H1 (cell line): ENCODE measurements around the gene MTM1. TPM values are rescaled to one million over a fixed set of nuclear protein-coding genes. Genes with fewer than 3 reads are reported as not detected.

Source experiments
- CTCF ChIA-PET: fragments of 300-600 bp; sonication (Branson Sonifier 250); formaldehyde crosslinking; loops from one replicate; lab custom pipeline; 2021; ENCODE audit not compliant: partially characterized antibody; lab: Charles Lee
- POLR2A ChIA-PET: fragments of 300-600 bp; sonication (Branson Sonifier 250); formaldehyde crosslinking; loops from one replicate; lab custom pipeline; 2021; ENCODE audit warnings: inconsistent platforms; ENCODE audit not compliant: partially characterized antibody; lab: Charles Lee
- DNase-seq, 2 experiments: peaks; one replicate each; pipeline versions ENCODE4 v3.0.0 to v3.0.0-alpha.2; 2010 to 2022; ENCODE audit warnings: low spot score in 2 of 2, low read depth in 1 of 2, mixed read lengths in 1 of 2
- FAIRE-seq: peaks from 2 replicates; lab custom pipeline; 2011; peaks lifted over from hg19 to GRCh38; lab: Jason Lieb, UNC
- H2AFZ ChIP-seq: 2 replicates; pipeline ENCODE4 v1.8.1; 2012; ENCODE audit warnings: low read length, inconsistent platforms
- H2AK5ac ChIP-seq: 2 replicates; pipeline ENCODE4 v1.6.1; 2013; ENCODE audit warnings: low read depth, low read length
- H2BK120ac ChIP-seq: replicated peaks from 2 replicates; pipeline ENCODE3; 2013; ENCODE audit warnings: low read depth, low read length, inconsistent platforms
- H2BK12ac ChIP-seq: 2 replicates; pipeline ENCODE4 v1.6.1; 2013; ENCODE audit warnings: low read depth, low read length
- H2BK15ac ChIP-seq: 2 replicates; pipeline ENCODE4 v1.6.1; 2013; ENCODE audit warnings: low read length
- H2BK20ac ChIP-seq: 2 replicates; pipeline ENCODE4 v1.6.1; 2013; ENCODE audit warnings: low read length
- H2BK5ac ChIP-seq: 2 replicates; pipeline ENCODE4 v1.6.1; 2013; ENCODE audit warnings: low read depth, low read length
- H3K14ac ChIP-seq: 2 replicates; pipeline ENCODE4 v1.6.1; 2013; ENCODE audit warnings: inconsistent platforms; ENCODE audit not compliant: insufficient read length
- H3K18ac ChIP-seq: 2 replicates; pipeline ENCODE4 v1.6.1; 2013; ENCODE audit warnings: low read length; ENCODE audit errors: extremely low read depth
- H3K23ac ChIP-seq: 2 replicates; pipeline ENCODE4 v1.6.1; 2013; ENCODE audit warnings: inconsistent platforms; ENCODE audit not compliant: insufficient read length
- H3K23me2 ChIP-seq: 2 replicates; pipeline ENCODE4 v1.6.1; 2013; ENCODE audit warnings: low read depth, low read length
- H3K27ac ChIP-seq: 2 replicates; pipeline ENCODE4 v1.6.1; 2011; ENCODE audit warnings: low read depth, low read length, inconsistent platforms
- H3K27me3 ChIP-seq, 4 experiments: replicated peaks in 1 of 4; 1 replicate in 1 of 4; 2 replicates in 3 of 4; pipeline versions ENCODE4 v1.6.1 to v1.8.1; 2011 to 2013; ENCODE audit warnings: low read length in 3 of 4, mild to moderate bottlenecking in 3 of 4, inconsistent platforms in 2 of 4, mixed read lengths in 2 of 4, moderate library complexity in 1 of 4; ENCODE audit not compliant: control insufficient read depth in 3 of 4, insufficient read depth in 3 of 4; ENCODE audit errors: extremely low read depth in 1 of 4
- H3K36me3 ChIP-seq, 4 experiments: 2 replicates each; pipeline versions ENCODE4 v1.6.1 to v1.8.1; 2011 to 2013; ENCODE audit warnings: mild to moderate bottlenecking in 4 of 4, low read length in 3 of 4, moderate library complexity in 2 of 4, control low read depth in 1 of 4, inconsistent platforms in 1 of 4; ENCODE audit not compliant: insufficient read depth in 4 of 4, control insufficient read depth in 2 of 4
- H3K4ac ChIP-seq: replicated peaks from 2 replicates; pipeline ENCODE3; 2013; ENCODE audit warnings: low read length, low read depth, mixed read lengths, inconsistent platforms; ENCODE audit not compliant: insufficient read length
- H3K4me1 ChIP-seq, 4 experiments: replicated peaks in 1 of 4; 1 replicate in 1 of 4; 2 replicates in 3 of 4; pipeline versions ENCODE4 v1.6.1 to v1.8.1; 2011 to 2013; ENCODE audit warnings: low read length in 3 of 4, inconsistent platforms in 2 of 4, mixed read lengths in 1 of 4; ENCODE audit not compliant: insufficient read depth in 4 of 4, control insufficient read depth in 3 of 4
- H3K4me2 ChIP-seq, 2 experiments: 2 replicates each; pipeline versions ENCODE4 v1.6.1 to v1.8.1; 2011 to 2013; ENCODE audit warnings: low read depth in 2 of 2, low read length in 2 of 2, control low read depth in 1 of 2, inconsistent platforms in 1 of 2, mild to moderate bottlenecking in 1 of 2; ENCODE audit not compliant: insufficient read depth in 1 of 2
- H3K4me3 ChIP-seq, 4 experiments: fragments of 200-600, 300-600 bp in 1 of 4; sonication (generic), shearing (Covaris generic), sonication (Bioruptor Twin) in 1 of 4; 2 replicates each; pipeline versions ENCODE4 v1.5.1 to v1.8.1; 2011 to 2016; ENCODE audit warnings: low read length in 4 of 4, low read depth in 3 of 4, control low read depth in 2 of 4, inconsistent platforms in 2 of 4, mild to moderate bottlenecking in 2 of 4, mixed read lengths in 1 of 4, moderate library complexity in 1 of 4; ENCODE audit not compliant: insufficient read depth in 2 of 4; ENCODE audit errors: extremely low read depth in 1 of 4
- H3K56ac ChIP-seq: replicated peaks from 2 replicates; pipeline ENCODE3; 2013; ENCODE audit warnings: low read depth, mild to moderate bottlenecking, mixed read lengths, low read length, inconsistent platforms; ENCODE audit not compliant: insufficient read length
- H3K79me1 ChIP-seq: 2 replicates; pipeline ENCODE4 v1.6.1; 2013; ENCODE audit warnings: low read depth, low read length, control low read depth
- H3K79me2 ChIP-seq, 2 experiments: 2 replicates each; pipeline versions ENCODE4 v1.6.1 to v1.8.1; 2012 to 2013; ENCODE audit warnings: low read length in 2 of 2, mild to moderate bottlenecking in 2 of 2, inconsistent platforms in 1 of 2; ENCODE audit not compliant: insufficient read depth in 2 of 2, control insufficient read depth in 1 of 2
- H3K9ac ChIP-seq, 4 experiments: replicated peaks in 1 of 4; 1 replicate in 1 of 4; 2 replicates in 3 of 4; pipeline versions ENCODE4 v1.6.1 to v1.8.1; 2011 to 2013; ENCODE audit warnings: low read depth in 3 of 4, low read length in 3 of 4, control low read depth in 2 of 4, mild to moderate bottlenecking in 2 of 4, moderate library complexity in 2 of 4, inconsistent platforms in 1 of 4; ENCODE audit errors: extremely low read depth in 1 of 4
- H3K9me3 ChIP-seq, 2 experiments: 2 replicates each; pipeline versions ENCODE4 v1.6.1 to v1.8.1; 2012 to 2013; ENCODE audit warnings: mild to moderate bottlenecking in 2 of 2, moderate library complexity in 2 of 2, control low read depth in 1 of 2, inconsistent platforms in 1 of 2, low read depth in 1 of 2, low read length in 1 of 2, mixed read lengths in 1 of 2; ENCODE audit not compliant: insufficient read depth in 2 of 2
- H4K20me1 ChIP-seq, 2 experiments: replicated peaks in 1 of 2; 2 replicates each; pipeline versions ENCODE3 to v1.8.1; 2011 to 2013; ENCODE audit warnings: inconsistent platforms in 2 of 2, low read length in 2 of 2, mild to moderate bottlenecking in 1 of 2; ENCODE audit not compliant: insufficient read depth in 2 of 2, control insufficient read depth in 1 of 2
- H4K5ac ChIP-seq: 2 replicates; pipeline ENCODE4 v1.6.1; 2013; ENCODE audit warnings: low read length, low read depth, mixed read lengths, inconsistent platforms; ENCODE audit not compliant: insufficient read length
- H4K8ac ChIP-seq: 2 replicates; pipeline ENCODE4 v1.8.0; 2013; ENCODE audit warnings: mild to moderate bottlenecking, moderate library complexity, low read length, inconsistent platforms; ENCODE audit not compliant: insufficient read depth; ENCODE audit errors: extremely low read depth
- H4K91ac ChIP-seq: replicated peaks from 2 replicates; pipeline ENCODE3; 2013; ENCODE audit warnings: low read length, mixed read lengths, inconsistent platforms; ENCODE audit not compliant: insufficient read length
- CEBPB ChIP-seq: IDR thresholded peaks from 2 replicates; pipeline ENCODE4 v1.6.1; 2012; ENCODE audit warnings: low read depth, low read length
- CREB1 ChIP-seq: IDR thresholded peaks from 2 replicates; pipeline ENCODE4 v1.6.1; 2012; ENCODE audit warnings: inconsistent platforms
- EP300 ChIP-seq, 2 experiments: IDR thresholded peaks; 1 replicate in 1 of 2; 2 replicates in 1 of 2; pipeline ENCODE4 v1.6.1; 2011 to 2012; ENCODE audit warnings: low read depth in 2 of 2, low read length in 2 of 2, mild to moderate bottlenecking in 2 of 2, borderline replicate concordance in 1 of 2, inconsistent platforms in 1 of 2, moderate library complexity in 1 of 2
- FOSL1 ChIP-seq: IDR thresholded peaks from 2 replicates; pipeline ENCODE4 v1.6.1; 2011; ENCODE audit warnings: mild to moderate bottlenecking, low read depth, low read length, moderate library complexity; ENCODE audit not compliant: insufficient read depth
- HDAC2 ChIP-seq, 2 experiments: fragments of 300-600 bp in 1 of 2; sonication (generic) in 1 of 2; IDR thresholded peaks; 2 replicates each; pipeline ENCODE4 v1.6.1; 2011 to 2012; ENCODE audit warnings: low read depth in 2 of 2, low read length in 2 of 2, mild to moderate bottlenecking in 2 of 2, moderate library complexity in 2 of 2, borderline replicate concordance in 1 of 2, inconsistent platforms in 1 of 2
- PHF8 ChIP-seq: fragments of 200-600 bp; sonication (generic); conservative IDR thresholded peaks from 2 replicates; pipeline ENCODE4 v1.7.1; 2012; ENCODE audit warnings: low read depth, mild to moderate bottlenecking, inconsistent platforms, low read length, moderate library complexity
- POLR2A ChIP-seq, 2 experiments: IDR thresholded peaks; 1 replicate in 1 of 2; 2 replicates in 1 of 2; pipeline ENCODE4 v1.6.1; 2011; ENCODE audit warnings: low read depth in 2 of 2, low read length in 2 of 2, mild to moderate bottlenecking in 2 of 2; ENCODE audit errors: control extremely low read depth in 1 of 2
- RXRA ChIP-seq: IDR thresholded peaks from 2 replicates; pipeline ENCODE4 v1.6.1; 2011; ENCODE audit warnings: low read depth, mild to moderate bottlenecking, low read length, moderate library complexity; ENCODE audit not compliant: insufficient read depth
- SAP30 ChIP-seq: fragments of 300-600 bp; sonication (generic); IDR thresholded peaks from 2 replicates; pipeline ENCODE4 v1.7.1; 2012; ENCODE audit warnings: low read length, moderate library complexity, mild to moderate bottlenecking, inconsistent platforms; ENCODE audit not compliant: insufficient read depth, insufficient replicate concordance
- SIN3A ChIP-seq, 2 experiments: IDR thresholded peaks in 1 of 2; conservative IDR thresholded peaks in 1 of 2; 2 replicates each; pipeline ENCODE4 v1.6.1; 2011 to 2012; ENCODE audit warnings: low read length in 2 of 2, improper control_type of control experiment in 1 of 2, low read depth in 1 of 2, mild to moderate bottlenecking in 1 of 2
- SIRT6 ChIP-seq: IDR thresholded peaks from one replicate; pipeline ENCODE4 v1.7.1; 2012; ENCODE audit warnings: low read length, inconsistent platforms
- TAF7 ChIP-seq: optimal IDR thresholded peaks from 2 replicates; pipeline ENCODE3; 2011; ENCODE audit warnings: low read depth, mild to moderate bottlenecking, inconsistent platforms, low read length, moderate library complexity, borderline replicate concordance
- TEAD4 ChIP-seq: IDR thresholded peaks from 2 replicates; pipeline ENCODE4 v1.6.1; 2012; ENCODE audit warnings: low read depth, low read length, inconsistent platforms, mixed read lengths
- WGBS, 2 experiments: shearing (Covaris generic) in 1 of 2; methylation state at CpG; one replicate each; pipeline versions ENCODE4 v1.1.6 to v1.1.7; 2013 to 2015; ENCODE audit warnings: low lambda C conversion rate in 2 of 2, mixed read lengths in 2 of 2, inconsistent platforms in 1 of 2, low coverage in 1 of 2, missing lambda C conversion rate in 1 of 2; ENCODE audit not compliant: insufficient replicate concordance in 2 of 2, insufficient coverage in 1 of 2, insufficient read length in 1 of 2; ENCODE audit errors: extremely low coverage in 1 of 2, missing lambda C conversion rate in 1 of 2; 5-methylcytosine and 5-hydroxymethylcytosine counted together
- polyA plus RNA-seq, 7 experiments: library from polyadenylated mRNA; depleted of rRNA in 3 of 7; stranded (reverse) in 5 of 7; unstranded in 2 of 7; fragments of >200 nt in 5 of 7; fragments of 200-250 nt in 2 of 7; gene quantifications; 1 replicate in 5 of 7; 2 replicates in 1 of 7; 4 replicates in 1 of 7; pipeline versions ENCODE4 v1.2.1 to v1.2.3, GENCODE V29; 2011 to 2013; ENCODE audit warnings: missing spikeins in 2 of 7, mixed read lengths in 2 of 7
- total RNA-seq: library from RNA; stranded (reverse); fragmentation: NEBNext Ultra II Directional; extraction: Animal tissue kit (Norgen Biotek cat#: 25700); gene quantifications from 2 replicates; pipeline ENCODE4 v1.2.1, GENCODE V29; 2021
- TF ChIP-seq, protein P1 (sequence below): IDR thresholded peaks from 2 replicates; pipeline ENCODE4 v1.6.1; 2012; ENCODE audit warnings: inconsistent platforms

Gene MTM1
- total and polyA plus RNA-seq, 2 of the 8 experiments (the other 6 are each of a cell fraction or from before 2014, with no cell fraction given) = 2.3 to 8.4 TPM

- Histone ChIP-seq H3K18ac (no peak overlapping the region), H3K27ac (no peak overlapping the region), H3K23me2 (no peaks in the 10 kb centered on the region), H3K9ac (no peak overlapping the region), H3K14ac (no peak overlapping the region), H4K91ac (no peak overlapping the region), H3K4me1 (no peaks in the 10 kb centered on the region), H2BK120ac (no peak overlapping the region), H3K79me1 (no peaks in the 10 kb centered on the region), H2AFZ (no peak overlapping the region), H3K27me3 (no peaks in the 10 kb centered on the region), H3K36me3 (no peaks in the 10 kb centered on the region), H2AK5ac (no peak overlapping the region), H3K79me2 (no peaks in the 10 kb centered on the region), H2BK12ac (no peak overlapping the region), H2BK5ac (no peak overlapping the region), H4K5ac (no peak overlapping the region), H3K4me3 (no peak overlapping the region), H2BK15ac (no peak overlapping the region), H3K4ac (no peak overlapping the region), H3K4me2 (no peak overlapping the region), H3K56ac (no peak overlapping the region), H3K23ac (no peak overlapping the region), H3K9me3 (no peaks in the 10 kb centered on the region), H2BK20ac (no peak overlapping the region), H4K20me1 (no peaks in the 10 kb centered on the region), H4K8ac (no peak overlapping the region)
- FAIRE-seq (no peak), DNase-seq (no peak)
- ChIA-PET POLR2A (no interaction called here), CTCF (interaction anchor here (0.6 to 3.2 kb wide), 3 partner anchors 9 to 12 kb away, joined by 3 to 14 read pairs (median 5); no protein-coding TSS in a partner anchor)
- 83% methylated on average over 2 of the region's 3 CpGs; no CpG with 5 or more reads in 1 of the 2 experiments for WGBS, 2 experiments
- TF ChIP-seq CEBPB (no peak), RXRA (no peak), SAP30 (no peak), HDAC2 (IDR thresholded peaks at IDR 0.05; ENCODE audit: borderline replicate concordance in 1 of 2, low read depth in 2 of 2, low read length in 2 of 2) (no peak), TEAD4 (no peak), POLR2A (IDR thresholded peaks at IDR 0.05; ENCODE audit: control extremely low read depth in 1 of 2, low read depth in 2 of 2, low read length in 2 of 2) (no peak), CREB1 (no peak), PHF8 (no peak), EP300 (IDR thresholded peaks at IDR 0.05; ENCODE audit: borderline replicate concordance in 1 of 2, low read depth in 2 of 2, low read length in 2 of 2) (no peak), FOSL1 (no peak), SIRT6 (no peak), TAF7 (no peak), SIN3A (conservative IDR thresholded peaks at IDR 0.05 in 1 of 2, IDR thresholded peaks at IDR 0.05 in 1 of 2; ENCODE audit: low read depth in 1 of 2, low read length in 2 of 2) (no peak)
- TF ChIP-seq, protein P1, sequence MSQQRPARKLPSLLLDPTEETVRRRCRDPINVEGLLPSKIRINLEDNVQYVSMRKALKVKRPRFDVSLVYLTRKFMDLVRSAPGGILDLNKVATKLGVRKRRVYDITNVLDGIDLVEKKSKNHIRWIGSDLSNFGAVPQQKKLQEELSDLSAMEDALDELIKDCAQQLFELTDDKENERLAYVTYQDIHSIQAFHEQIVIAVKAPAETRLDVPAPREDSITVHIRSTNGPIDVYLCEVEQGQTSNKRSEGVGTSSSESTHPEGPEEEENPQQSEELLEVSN = no peak
These were observed 41.3 kb upstream of the MTM1 start for GRCh38 chrX:150527108-150527507.
